A172 (cell line): Measurements from ENCODE around the gene C10orf71. TPM values are rescaled to one million over a fixed set of nuclear protein-coding genes. Genes with fewer than 3 reads are reported as not detected.

Experiments used
- DNase-seq: peaks from one replicate; pipeline ENCODE4 v3.0.0-alpha.2; 2015; ENCODE audit warnings: low spot score
- total RNA-seq: library from RNA; depleted of rRNA; stranded (reverse); fragments of >200 nt; shearing (Covaris generic); gene quantifications from 2 replicates; pipeline ENCODE4 v1.2.3, GENCODE V29; 2014

C10orf71 gene
- total RNA-seq, 1 experiment from 2014 or later, result not detected

DNA sequence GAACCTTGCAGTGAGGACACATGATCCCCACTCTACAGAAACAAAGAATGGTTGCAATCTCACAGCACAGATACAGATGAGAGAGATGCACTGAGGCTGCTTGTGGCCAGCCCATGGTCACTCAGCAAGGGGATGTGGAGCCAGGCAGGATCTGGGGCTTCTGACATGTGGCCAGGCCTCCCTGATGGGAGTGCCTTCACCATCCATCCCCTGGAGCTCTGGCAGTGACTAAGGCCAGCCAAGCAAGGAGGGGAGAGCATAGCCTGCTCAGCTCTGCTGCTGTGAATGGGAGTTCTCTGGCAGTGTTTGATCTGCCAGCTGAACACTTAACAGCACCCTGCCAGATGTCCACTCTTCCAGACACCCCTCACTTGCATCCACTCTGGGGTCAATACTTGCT lies 19.8 kb downstream of the C10orf71 start:
- no peak for DNase-seq

- DNase-seq, result no peak
Observed at GRCh38 chr10:49319206-49319605, 20.2 kb downstream of the C10orf71 start.

GRCh38 chr10:49320191-49320590 lies 21.2 kb downstream of the C10orf71 start:
- no peak for DNase-seq

DNA sequence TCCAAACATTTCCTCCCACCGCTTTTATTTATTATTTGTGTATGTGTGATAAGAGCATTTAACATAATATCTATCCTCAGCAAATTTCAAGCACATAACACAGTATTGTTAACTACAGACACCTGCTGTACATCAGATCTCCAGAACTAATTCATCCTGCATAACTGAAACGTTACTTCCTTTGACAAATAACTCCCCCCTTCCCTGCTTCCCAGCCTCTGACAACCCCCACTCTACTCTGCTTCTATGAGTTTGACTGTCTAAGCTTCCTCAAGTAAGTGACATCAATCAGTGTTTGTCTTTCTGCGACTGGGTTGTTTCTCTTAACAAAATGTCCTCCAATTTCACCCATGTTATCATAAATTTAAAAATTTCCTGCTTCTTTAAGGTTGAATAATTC lies 22.1 kb downstream of the C10orf71 start:
- DNase-seq, result no peak

- DNase-seq, result no peak
Observed at GRCh38 chr10:49322371-49323170, 23.6 kb downstream of the C10orf71 start.

GRCh38 chr10:49323171-49323895 lies 24.4 kb downstream of the C10orf71 start:
- DNase-seq, result no peak

DNA sequence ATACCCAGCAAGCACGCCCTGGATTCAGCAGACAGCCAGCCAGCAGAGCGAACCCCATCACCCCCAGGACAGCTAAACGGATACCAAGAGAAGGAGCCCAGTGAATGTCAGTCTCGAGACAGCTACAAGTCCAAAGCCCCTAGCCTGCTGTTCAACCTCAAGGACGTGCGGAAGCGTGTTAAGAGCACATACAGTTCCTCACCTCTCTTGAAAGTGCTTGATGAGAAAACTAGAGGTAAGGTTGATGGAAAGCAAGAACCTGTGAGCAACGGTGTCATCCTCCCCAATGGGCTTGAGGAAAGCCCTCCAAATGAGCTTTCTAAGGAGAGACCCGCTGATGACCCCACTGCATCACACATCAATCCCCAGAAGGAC lies 24.9 kb downstream of the C10orf71 start:
- DNase-seq, result no peak

DNA sequence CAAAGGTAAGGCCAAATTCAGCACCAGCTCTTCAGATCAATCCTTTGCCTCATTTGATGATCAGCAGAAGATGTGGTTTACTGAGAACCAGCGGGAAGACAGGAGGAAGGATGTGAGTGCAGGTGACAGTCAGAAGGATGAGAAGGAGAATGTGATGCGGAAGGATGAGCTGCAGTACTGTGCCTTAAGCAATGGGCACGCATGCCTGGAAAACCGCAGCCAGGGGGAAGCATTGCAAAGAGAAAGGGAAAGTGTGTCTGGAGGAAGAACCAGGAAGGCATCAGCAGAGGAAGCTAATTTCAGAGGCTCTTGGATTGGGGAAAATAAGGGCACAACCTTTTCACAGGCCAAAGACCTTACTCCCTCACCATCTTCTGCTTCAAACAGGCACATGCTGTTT lies 25.7 kb downstream of the C10orf71 start:
- DNase-seq, result no peak

GRCh38 chr10:49325131-49325915 lies 26.4 kb downstream of the C10orf71 start:
- no peak for DNase-seq

GRCh38 chr10:49325916-49326783 lies 27.2 kb downstream of the C10orf71 start:
- DNase-seq, result no peak

DNA sequence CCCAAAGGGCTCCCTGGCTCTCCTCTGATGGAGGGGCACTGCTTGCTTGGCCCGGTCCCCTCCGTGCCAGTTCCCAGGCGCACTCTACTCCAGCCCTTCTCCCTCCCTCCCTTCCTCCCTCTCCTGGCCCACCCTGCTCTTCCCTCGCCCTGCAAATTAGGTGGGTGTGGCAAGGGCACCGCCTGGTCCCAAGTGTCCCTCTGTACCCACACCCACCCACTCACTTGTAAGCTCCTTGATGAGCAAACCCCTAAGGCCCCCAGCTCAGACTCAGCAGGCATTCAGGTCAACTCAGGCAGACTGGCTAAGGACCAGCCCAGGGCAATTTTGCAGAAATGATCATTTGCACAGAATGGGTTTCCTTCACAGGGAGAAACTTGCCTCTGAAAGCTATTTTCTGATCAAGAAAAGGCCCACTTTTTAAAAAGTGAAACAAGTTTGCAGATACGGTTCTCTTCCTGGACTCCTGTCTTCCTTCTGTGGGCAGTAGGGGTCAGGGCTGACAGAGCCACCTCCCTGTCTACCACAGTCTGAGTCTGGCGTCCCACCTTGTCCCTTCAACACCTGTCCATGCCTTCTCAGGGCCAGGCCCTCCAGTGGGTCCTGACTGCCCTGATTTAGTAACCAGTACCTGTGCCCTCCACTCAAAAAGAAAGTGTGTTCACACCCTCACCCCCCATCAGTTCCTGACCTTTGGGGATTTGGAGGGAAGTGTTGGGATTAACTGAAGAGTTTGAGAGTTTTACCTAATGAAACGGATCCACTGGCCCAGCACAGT lies 28.3 kb downstream of the C10orf71 start:
- no peak for DNase-seq

- DNase-seq, result no peak
Observed at GRCh38 chr10:49328401-49329145, 29.6 kb downstream of the C10orf71 start.

GRCh38 chr10:49329146-49329505 lies 30.2 kb downstream of the C10orf71 start:
- no peak for DNase-seq

DNA sequence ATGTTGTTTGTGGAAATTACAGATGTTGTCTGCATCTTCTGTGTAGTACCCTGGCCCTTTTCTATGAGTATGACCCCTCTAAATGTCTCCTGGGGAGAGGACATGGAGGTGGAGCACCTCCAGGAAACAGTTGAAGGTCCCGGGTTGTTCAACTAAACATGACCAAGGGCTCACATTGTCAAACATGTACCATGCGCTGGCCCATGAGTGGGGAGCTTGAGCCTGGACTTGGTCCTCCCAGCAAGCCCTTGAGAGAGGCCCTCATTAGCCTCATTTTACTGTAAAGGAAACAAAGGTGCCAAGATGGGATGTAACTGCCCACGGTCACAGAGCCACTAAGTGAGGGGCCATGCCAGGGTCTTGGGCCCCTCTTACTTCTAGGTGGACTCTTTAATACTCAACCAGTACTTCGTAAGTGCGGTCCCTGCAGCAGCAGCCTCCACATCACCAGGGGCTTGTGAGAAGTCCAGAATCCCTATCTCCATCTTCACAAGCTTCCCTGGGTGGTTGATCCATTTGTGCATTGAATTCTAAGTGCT lies 31.2 kb downstream of the C10orf71 start:
- DNase-seq, result no peak

DNA sequence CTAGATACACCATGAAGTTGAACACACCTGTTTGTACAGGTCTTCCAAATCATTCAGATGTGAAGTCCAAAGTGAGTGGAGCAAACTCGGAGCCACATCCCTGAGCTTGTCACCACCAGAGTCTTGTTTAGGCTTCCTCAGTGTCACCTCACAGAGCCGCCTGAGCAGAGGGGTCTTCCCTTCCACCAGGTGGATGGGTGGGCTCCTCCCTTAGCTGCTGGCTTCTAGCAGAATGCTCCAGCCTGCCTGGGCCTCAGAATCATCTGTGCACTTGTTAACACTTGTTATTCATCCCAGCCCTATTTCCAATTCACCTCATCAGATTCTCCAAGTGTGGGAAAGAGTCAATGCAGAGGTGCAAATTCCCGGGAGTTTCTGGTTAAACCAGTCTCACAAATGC lies 32.5 kb downstream of the C10orf71 start:
- no peak for DNase-seq

- DNase-seq, result no peak
Observed at GRCh38 chr10:49332333-49332732, 33.4 kb downstream of the C10orf71 start.

DNA sequence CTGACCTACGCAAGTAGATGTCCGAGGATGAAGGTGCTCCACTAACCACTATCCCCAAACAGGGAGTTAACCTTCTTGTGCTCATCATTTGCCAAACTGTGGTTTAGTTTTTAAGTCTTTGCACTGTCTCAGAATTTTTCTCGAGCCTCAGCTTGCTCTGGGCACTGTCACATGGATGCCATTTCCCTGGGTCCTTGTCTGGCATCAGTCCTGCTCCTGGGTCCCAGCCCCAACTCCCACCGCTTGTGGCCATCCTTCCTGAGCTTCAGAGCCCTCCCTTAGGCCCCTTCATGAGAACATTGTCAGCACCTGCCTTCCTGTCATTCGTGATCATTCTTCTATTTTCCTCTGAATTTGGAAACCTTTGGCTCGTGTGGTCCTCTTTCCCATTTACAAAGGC lies 33.8 kb downstream of the C10orf71 start:
- no peak for DNase-seq

- DNase-seq, result no peak
Observed at GRCh38 chr10:49333192-49333591, 34.2 kb downstream of the C10orf71 start.

- no peak for DNase-seq
Observed at GRCh38 chr10:49334964-49335363, 36.0 kb downstream of the C10orf71 start.
